ES-I3 (cell line): ENCODE measurements around the gene KLK7.

Source experiments
- H3K36me3 ChIP-seq: 2 replicates; pipeline ENCODE4 v1.6.1; 2013; ENCODE audit warnings: mild to moderate bottlenecking, low read length, control low read depth, moderate library complexity; ENCODE audit not compliant: insufficient read depth
- H3K4me1 ChIP-seq: 2 replicates; pipeline ENCODE4 v1.6.1; 2013; ENCODE audit warnings: mild to moderate bottlenecking, control low read depth, low read length; ENCODE audit not compliant: insufficient read depth
- H3K9ac ChIP-seq: 2 replicates; pipeline ENCODE4 v1.6.1; 2013; ENCODE audit warnings: low read depth, mild to moderate bottlenecking, low read length, moderate library complexity
- H3K9me3 ChIP-seq: 2 replicates; pipeline ENCODE4 v1.6.1; 2013; ENCODE audit warnings: mild to moderate bottlenecking, low read length, moderate library complexity; ENCODE audit not compliant: control insufficient read depth, insufficient read depth

The KLK7 gene

DNA sequence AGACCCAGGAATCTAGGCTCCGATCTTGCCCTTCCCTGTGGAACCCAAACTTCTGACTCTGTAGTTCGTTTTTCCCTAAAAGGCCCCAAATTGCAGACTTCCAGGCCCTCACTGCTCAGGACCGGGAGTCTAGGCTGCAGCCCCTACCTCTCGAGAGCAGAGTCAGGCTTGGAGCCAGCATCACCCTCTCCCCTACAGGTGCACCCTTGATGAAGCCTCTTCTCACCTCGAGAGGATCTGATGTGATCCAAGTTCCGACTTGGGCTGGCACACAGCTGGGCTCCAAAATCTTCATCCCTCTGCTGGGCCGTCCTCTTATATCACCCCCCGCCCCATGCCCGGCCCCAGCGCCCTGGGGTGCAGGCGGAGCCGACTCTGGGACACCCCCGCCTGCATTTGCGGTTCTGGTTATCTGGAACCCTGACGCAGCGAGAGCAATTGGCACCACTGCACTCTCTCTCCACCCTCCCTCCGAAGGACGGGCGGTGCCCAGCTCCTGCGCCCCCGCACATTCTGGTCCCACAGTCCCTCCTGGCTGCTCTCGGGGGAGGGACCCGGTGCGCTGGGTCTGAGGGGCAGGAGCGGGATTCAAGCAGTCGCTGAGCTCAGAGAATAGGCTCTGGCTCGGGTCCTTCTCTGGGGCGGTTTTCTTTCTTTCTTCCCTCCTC lies at the start of gene KLK7:
KLK7 (minus strand) TSS at position 293 of the 668 bp plus-strand sequence. CDS start 1,518 bp downstream, outside the sequence.
- Histone ChIP-seq H3K9me3 (no peaks in the 10 kb centered on the region), H3K36me3 (no peaks in the 10 kb centered on the region), H3K4me1 (peaks cover 10% of the 10 kb centered on the region), H3K9ac (peak within 1 kb of the TSS; percentile 32; the same call in 1 of the 2 replicates)

DNA sequence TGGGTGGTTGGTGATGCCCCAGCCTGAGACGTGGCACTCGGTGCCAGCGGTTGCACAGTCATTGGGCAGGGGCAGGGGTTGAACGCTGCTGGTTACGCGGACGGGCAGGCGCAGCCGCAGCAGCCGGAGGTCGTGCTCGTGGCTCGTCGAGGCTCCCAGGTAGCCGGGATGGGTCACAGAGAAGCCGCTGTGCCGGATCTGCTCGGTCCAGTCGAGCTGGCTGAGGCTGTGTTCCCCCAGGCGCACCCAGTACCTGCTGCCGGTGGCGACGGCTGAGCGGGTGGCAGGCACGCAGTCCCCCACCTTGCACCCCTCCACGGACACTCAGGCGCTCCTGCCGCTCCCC lies 48.1 kb upstream of the KLK7 start:
- Histone ChIP-seq H3K36me3 (no peaks in the 10 kb centered on the region), H3K9ac (no peak overlapping the region), H3K9me3 (no peaks in the 10 kb centered on the region), H3K4me1 (peaks cover 6% of the 10 kb centered on the region)

DNA sequence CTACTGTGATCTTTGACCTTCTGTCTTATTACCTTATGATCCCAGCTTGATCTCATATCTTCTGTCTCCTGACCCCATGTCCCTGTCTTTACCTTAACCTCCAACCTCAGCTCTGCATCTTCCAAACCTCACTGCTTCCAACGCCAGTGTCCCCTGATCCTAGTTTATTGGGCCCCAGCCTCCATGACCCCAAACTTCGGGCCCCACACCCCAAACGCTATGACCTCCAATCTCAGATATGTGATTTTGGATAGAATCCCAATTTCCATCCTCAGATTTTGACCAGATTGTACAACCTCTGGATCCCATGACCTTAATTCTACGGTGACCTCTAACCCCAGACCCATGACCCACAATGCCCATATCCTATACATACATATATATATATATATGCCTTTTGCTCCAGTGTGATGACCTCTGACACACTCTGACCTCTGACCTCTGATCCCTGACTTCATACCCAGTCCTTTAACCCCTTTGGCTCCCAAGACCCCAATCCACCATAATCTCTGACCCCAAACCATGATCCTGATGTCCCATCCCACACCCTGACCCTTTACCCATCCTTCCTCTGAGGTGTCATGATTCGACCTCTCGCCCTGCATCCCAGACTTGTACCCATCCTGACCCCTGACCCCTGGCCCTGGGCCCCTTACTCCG lies 47.6 kb upstream of the KLK7 start:
- Histone ChIP-seq H3K9me3 (no peaks in the 10 kb centered on the region), H3K9ac (no peak overlapping the region), H3K4me1 (peaks cover 11% of the 10 kb centered on the region), H3K36me3 (no peaks in the 10 kb centered on the region)

DNA sequence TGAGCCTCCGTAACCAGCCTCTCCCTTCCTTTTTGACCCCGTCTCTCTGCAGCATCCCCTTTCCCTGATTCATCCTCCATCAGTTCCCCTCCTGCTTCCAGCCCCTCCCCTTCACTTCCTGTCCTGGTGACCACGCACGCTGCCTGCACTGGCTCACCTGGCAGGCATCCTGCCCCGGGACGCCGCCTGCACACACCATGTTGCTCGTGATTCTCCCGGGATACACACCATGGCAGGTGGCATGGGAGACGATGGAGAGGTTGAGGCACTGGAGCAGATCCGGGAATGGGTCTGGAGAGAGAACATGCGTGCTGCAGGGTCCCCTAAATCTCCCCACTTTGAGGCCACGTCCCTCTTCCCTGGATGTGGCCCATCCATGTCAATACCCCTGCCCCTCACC lies 46.9 kb upstream of the KLK7 start:
- Histone ChIP-seq H3K4me1 (peaks cover 18% of the 10 kb centered on the region), H3K36me3 (no peaks in the 10 kb centered on the region), H3K9me3 (no peaks in the 10 kb centered on the region), H3K9ac (no peak overlapping the region)

DNA sequence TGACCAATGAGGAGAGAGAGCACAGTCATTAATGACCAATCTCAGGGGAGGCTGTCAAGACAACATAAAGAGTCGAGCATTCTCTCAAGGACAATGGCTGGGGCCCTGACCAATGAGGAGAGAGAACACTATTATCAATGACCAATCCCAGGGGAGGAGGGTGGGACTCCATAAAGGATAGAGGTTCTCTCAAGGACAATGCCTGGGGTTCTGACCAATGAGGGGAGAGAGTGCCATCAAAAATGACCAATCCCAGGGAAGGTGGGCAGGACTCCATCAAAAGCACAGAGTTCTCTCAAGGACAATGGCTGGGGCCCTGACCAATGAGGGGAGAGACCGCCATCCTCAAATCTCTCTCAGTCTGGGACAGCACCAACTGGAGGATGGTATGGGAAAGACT lies 46.0 kb upstream of the KLK7 start:
- peaks cover 22% of the 10 kb centered on the region for H3K4me1 ChIP-seq
- H3K36me3 ChIP-seq = no peaks in the 10 kb centered on the region
- no peaks in the 10 kb centered on the region for H3K9me3 ChIP-seq
- no peak overlapping the region for H3K9ac ChIP-seq

DNA sequence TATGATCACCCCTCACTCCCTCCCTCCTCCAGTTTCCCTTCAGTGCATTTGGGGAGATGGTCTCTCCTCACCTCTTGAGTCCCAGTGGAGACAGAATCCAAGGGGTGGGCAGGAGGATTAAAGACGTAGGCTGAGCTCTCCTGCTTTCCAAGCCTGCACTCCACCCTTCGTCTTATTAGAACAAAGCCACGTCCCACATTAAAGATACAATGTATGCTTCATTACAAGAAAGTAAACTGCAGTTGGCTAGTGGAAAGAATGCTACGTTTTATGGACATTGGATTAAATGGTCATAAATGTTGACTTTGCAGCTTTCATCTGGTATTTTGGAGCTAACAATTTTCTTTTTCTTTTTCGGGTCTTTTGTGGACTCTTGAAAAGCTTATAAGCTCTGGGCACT lies 44.2 kb upstream of the KLK7 start:
- H3K9me3 ChIP-seq = no peaks in the 10 kb centered on the region
- peaks cover 22% of the 10 kb centered on the region for H3K4me1 ChIP-seq
- no peak overlapping the region for H3K9ac ChIP-seq
- no peaks in the 10 kb centered on the region for H3K36me3 ChIP-seq

DNA sequence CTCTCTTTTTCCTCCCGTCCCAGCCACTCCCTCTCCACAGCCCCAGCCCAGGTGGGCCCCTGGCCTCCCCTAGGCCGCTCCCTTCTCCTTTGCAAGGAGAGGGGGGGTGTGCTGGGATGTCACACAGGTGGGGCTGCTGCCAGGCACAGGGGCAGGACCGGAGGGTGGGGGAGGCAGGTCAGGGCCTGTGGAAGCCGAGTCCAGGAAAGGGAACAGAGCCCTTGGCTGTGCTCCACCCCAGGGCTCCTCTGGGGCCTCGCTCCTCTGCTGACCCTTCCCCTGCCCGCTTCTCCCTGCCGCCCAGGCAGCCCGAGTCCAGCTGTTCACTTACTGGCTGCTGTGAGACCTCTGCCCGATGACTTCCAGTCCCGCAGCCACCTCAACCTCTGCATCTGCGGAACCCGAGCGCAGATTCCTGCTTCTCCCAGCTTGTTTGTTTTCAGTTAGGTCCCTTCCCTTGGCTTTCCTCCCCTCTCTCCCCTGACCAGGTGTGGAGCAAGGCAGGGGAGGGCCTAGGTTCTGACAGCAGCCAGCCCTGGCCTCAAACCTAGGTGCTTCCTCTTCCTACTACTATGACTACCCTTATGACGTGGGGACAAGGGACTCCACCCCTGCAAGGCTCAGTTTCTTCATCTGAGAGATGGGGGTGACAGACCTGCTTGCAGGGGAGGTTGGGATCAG lies 43.5 kb upstream of the KLK7 start:
- Histone ChIP-seq H3K4me1 (peaks cover 22% of the 10 kb centered on the region), H3K36me3 (no peaks in the 10 kb centered on the region), H3K9me3 (no peaks in the 10 kb centered on the region), H3K9ac (no peak overlapping the region)

DNA sequence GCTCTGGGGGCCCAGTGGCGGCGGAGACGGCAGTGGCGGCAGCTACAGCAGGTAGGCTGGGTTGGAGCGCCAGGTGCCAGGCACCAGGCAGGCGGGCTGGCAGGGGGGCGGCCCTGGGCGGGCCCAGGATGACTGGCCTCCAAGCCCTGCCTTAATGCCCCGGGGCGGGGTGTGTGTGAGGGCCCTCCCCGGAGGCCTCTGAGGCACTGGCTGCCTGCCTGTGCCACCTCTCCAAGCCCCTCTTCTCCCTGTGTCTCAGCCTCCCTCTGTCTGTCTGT lies 42.8 kb upstream of the KLK7 start, which contains the start of gene KLK11:
KLK11 (minus strand) TSS at position 63 of the 278 bp plus-strand sequence. CDS start 985 bp downstream, outside the sequence.
- Histone ChIP-seq H3K9ac (no peak within 1 kb of the TSS; the same call in 1 of the 2 replicates), H3K4me1 (peaks cover 22% of the 10 kb centered on the region)

DNA sequence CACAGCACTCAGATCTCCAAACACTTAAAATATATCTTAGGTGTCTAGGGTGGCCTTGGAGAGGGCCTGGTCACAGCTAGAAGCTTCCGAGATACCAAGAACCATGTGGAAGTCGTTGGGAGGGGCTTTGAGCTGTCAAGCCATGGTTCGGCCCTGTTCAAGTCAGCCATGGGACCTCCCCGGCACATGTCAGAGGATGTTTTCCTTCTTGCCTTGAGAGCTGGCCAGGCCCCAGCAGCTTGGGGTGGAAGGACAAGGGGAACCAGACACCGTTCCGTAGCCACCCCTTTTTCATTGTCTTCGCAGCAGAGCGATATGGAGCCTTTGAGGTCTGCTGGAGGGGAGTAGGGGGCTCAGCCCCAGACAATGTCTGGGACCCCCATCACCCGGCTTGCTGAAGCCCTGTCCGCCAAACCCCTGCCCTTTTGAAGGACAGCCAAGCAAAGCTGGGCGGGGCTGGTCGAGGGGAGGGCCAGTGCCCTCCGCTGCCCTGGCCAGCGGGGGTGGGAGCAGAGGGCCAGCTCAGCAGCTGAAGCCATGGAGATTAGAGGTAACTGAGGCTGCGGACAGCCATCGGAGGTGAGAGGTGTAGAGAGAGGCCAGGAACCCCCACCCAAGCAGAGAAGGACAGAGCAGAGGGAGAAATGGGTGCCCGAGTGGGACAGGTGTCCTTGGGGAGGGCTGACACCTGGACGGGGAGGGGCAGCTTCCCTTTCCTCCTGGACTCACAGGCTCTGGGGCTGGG lies 42.3 kb upstream of the KLK7 start:
- H3K36me3 ChIP-seq = no peaks in the 10 kb centered on the region
- peaks cover 27% of the 10 kb centered on the region for H3K4me1 ChIP-seq
- H3K9me3 ChIP-seq = no peaks in the 10 kb centered on the region
- H3K9ac ChIP-seq = no peak overlapping the region

More for the DNA sequence above, 42.8 kb upstream of the KLK7 start, which contains the start of gene KLK11:
- Histone ChIP-seq H3K9me3 (no peaks in the 10 kb centered on the region), H3K36me3 (no peaks in the 10 kb centered on the region)

DNA sequence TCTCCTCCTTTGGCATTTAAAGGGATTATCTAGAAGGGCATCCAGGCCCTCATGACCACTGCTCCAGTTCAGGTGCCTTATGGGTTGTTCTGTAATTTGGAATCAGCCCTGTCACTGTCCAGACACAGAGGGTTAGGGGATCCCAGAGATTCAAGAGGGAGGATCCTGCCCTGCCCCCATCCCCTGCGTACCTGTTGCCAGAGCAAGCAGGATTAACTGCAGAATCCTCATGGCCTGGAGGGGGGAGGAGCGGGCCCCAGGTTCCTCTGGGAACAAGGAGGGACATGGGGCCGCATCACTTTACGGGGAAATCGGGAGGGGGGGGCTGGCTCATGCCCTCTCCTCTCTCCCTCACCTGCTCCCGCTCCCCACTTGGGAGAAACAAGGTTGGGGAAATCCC lies 41.7 kb upstream of the KLK7 start:
- Histone ChIP-seq H3K9ac (no peak overlapping the region), H3K36me3 (no peaks in the 10 kb centered on the region), H3K4me1 (peaks cover 27% of the 10 kb centered on the region), H3K9me3 (no peaks in the 10 kb centered on the region)

DNA sequence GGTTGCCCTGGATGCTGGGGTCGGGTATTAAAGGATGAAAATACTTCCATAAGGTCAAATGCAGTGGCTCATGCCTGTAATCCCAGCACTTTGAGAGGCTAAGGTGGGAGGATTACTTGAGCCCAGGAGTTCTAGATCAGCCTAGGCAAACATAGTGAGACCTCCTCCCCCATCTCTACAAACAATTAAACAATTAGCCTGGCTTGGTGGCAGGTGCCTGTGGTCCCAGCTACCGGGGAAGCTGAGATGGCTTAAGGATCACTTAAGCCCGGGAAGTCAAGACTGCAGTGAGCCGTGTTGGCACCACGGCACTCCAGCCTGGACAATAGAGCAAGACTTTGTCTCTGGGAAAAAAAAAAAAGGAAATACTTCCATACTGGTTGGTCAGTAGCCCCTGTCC lies 41.2 kb upstream of the KLK7 start:
- Histone ChIP-seq H3K9ac (no peak overlapping the region), H3K9me3 (no peaks in the 10 kb centered on the region), H3K4me1 (peaks cover 27% of the 10 kb centered on the region), H3K36me3 (no peaks in the 10 kb centered on the region)

DNA sequence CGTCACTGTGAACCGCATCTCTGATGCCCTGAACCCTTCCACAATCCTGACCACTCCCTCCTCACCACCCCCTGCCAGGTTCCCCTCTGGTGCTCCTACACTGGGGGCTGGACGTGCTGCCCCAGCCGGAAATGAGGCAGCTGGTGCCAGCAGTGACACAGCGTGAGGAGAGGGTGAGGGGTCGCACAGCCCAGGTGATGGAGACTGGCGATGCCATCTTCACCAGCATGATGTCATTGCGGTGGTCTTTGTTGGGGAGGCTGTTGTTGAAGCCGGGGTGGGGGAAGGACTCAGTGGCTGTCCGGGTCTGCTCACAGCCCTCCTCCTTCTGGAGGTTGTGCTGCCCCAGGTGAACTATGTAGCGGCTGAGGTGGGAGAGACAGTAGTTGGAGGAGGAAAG lies 40.2 kb upstream of the KLK7 start:
- no peaks in the 10 kb centered on the region for H3K36me3 ChIP-seq
- no peak overlapping the region for H3K9ac ChIP-seq
- H3K4me1 ChIP-seq = peaks cover 27% of the 10 kb centered on the region
- no peaks in the 10 kb centered on the region for H3K9me3 ChIP-seq

DNA sequence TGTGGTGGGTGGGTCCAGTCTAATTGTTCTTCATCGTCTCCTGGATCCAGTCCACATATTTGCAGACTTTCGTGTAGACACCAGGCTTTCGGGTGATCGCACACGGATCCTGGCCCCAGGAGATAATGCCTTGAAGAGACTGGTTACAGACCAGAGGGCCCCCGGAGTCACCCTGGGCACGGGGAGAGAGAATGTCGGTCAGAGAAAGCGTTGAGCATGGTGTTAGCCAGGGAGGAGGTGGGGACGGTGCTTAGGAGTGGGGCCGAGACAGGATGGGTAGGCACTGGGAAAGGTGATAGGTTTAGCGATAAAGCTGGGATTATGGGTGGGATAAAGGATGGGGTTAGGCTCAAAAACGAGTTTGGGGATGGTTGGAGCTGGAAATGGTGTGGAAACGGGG lies 38.8 kb upstream of the KLK7 start:
- H3K4me1 ChIP-seq = peaks cover 27% of the 10 kb centered on the region
- H3K36me3 ChIP-seq = no peaks in the 10 kb centered on the region
- H3K9me3 ChIP-seq = no peaks in the 10 kb centered on the region; the same call in 1 of the 2 replicates
- no peak overlapping the region for H3K9ac ChIP-seq

DNA sequence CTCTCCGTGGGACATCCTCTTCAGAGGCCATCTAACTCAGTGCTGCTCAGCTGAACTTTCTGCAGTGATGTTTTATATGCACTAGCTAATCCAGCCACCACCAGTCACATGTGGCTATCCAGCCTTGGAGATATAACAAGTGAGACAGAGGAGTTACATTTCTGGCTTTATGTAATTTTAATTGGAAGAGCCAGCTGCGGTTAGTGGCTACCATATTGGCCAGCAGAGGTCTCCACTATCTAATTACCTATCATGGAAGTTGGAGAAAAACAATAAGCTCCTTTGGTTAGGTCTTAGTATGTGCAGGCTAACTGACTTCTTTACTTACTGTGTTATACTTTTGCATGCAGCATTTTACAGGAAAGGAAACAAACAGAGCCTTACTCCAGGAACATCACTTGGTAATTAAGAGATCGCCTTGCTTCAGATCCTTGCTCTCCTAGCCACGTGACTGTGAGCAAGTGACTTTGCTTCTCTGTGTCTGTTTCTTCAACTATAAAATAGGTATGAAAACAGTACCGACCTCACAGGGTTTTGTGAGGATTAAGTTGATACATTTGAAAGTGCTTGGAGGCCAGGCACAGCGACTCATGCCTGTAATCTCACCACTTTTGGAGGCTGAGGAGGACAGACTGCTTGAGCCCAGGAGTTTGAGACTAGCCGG lies 37.4 kb upstream of the KLK7 start:
- H3K4me1 ChIP-seq = peaks cover 14% of the 10 kb centered on the region; the same call in 1 of the 2 replicates
- H3K9ac ChIP-seq = no peak overlapping the region
- no peaks in the 10 kb centered on the region for H3K36me3 ChIP-seq
- H3K9me3 ChIP-seq = no peaks in the 10 kb centered on the region; the same call in 1 of the 2 replicates
